ENCODE data around the gene IDH1. TPM values are rescaled to one million over a fixed set of nuclear protein-coding genes. Genes with fewer than 3 reads are reported as not detected.
A peak's percentile ranks its signal among the peaks of the same experiment; 100 is the strongest.

IDH1 gene
- total and polyA plus RNA-seq, 2 donors from 2014 or later: 53.1 to 95.7 TPM

GRCh38 chr2:208189810-208190503 lies 64.9 kb downstream of the IDH1 start, which contains the start of gene C2orf80:
Gene C2orf80 (minus strand): TSS chr2:208190030. CDS start chr2:208186986, 3,044 bp downstream.
- Histone ChIP-seq H3K4me1 (ENCODE audit: control insufficient read depth in 2 of 3, insufficient read depth in 2 of 3, low read depth in 1 of 3, low read length in 3 of 3) (no peaks in the 10 kb centered on the region), H3K27me3 (ENCODE audit: control insufficient read depth, insufficient read depth, low read length) (no peaks in the 10 kb centered on the region), H3K9ac (ENCODE audit: low read length in 3 of 3) (no peak within 1 kb of the TSS), H3K36me3 (ENCODE audit: control insufficient read depth in 2 of 3, insufficient read depth in 3 of 3, low read length in 3 of 3) (no peaks in the 10 kb centered on the region), H3K9me3 (ENCODE audit: control insufficient read depth in 2 of 3, insufficient read depth in 1 of 3, low read length in 3 of 3) (no peaks in the 10 kb centered on the region), H3K27ac (ENCODE audit: low read depth in 2 of 2, low read length in 2 of 2) (no peak within 1 kb of the TSS), H3K4me3 (ENCODE audit: low read length in 3 of 3) (no peak within 1 kb of the TSS)
- TF ChIP-seq, protein P1, sequence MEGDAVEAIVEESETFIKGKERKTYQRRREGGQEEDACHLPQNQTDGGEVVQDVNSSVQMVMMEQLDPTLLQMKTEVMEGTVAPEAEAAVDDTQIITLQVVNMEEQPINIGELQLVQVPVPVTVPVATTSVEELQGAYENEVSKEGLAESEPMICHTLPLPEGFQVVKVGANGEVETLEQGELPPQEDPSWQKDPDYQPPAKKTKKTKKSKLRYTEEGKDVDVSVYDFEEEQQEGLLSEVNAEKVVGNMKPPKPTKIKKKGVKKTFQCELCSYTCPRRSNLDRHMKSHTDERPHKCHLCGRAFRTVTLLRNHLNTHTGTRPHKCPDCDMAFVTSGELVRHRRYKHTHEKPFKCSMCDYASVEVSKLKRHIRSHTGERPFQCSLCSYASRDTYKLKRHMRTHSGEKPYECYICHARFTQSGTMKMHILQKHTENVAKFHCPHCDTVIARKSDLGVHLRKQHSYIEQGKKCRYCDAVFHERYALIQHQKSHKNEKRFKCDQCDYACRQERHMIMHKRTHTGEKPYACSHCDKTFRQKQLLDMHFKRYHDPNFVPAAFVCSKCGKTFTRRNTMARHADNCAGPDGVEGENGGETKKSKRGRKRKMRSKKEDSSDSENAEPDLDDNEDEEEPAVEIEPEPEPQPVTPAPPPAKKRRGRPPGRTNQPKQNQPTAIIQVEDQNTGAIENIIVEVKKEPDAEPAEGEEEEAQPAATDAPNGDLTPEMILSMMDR (IDR thresholded peaks at IDR 0.05; ENCODE audit: borderline replicate concordance, extremely low read depth, insufficient read depth): no peak
- DNase-seq (peak in 2 of 5 donors; percentile 24 to 32), FAIRE-seq (no peak)
- intact Hi-C loops (cut with DNase I): no loop called here

DNA sequence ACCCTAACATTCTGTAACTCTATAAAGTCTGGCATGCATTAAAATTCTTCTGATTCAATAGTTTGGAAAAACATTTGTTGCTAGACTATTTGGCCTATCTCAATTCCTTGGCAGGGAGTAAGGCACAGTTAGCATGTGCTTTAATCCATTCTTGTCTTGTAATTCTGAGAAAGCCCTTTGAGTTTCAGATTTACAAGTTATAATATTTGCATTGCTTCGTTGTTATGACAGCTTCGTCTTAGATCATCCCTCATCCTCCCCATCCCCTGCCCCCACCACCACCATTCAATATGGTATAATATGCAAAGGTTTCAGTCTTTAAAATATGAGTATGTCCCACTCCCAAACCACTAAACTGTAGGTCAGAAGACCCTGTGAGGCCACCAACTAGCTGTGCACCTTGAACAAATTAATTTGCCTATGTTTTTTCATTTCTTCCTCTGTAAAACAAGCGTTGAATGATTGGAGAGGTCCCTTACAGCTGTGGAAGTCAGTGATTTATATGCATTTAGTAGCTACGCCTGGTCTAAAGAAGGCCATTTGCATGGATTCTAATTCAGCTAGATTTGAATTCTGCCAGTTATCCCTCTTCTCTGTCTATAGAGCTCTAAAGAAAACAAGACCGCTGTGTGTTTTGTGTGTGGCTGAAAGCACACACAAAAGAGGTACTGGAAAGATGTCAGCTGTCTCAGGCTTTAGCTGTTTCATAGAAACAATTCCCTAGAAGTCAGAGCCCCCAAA lies 65.6 kb downstream of the IDH1 start:
- Histone ChIP-seq H3K36me3 (ENCODE audit: control insufficient read depth in 2 of 3, insufficient read depth in 3 of 3, low read length in 3 of 3) (no peaks in the 10 kb centered on the region), H3K4me1 (ENCODE audit: control insufficient read depth in 2 of 3, insufficient read depth in 2 of 3, low read depth in 1 of 3, low read length in 3 of 3) (no peaks in the 10 kb centered on the region), H3K9me3 (ENCODE audit: control insufficient read depth in 2 of 3, insufficient read depth in 1 of 3, low read length in 3 of 3) (no peaks in the 10 kb centered on the region), H3K4me3 (ENCODE audit: low read length in 3 of 3) (no peak overlapping the region), H3K9ac (ENCODE audit: low read length in 3 of 3) (no peak overlapping the region), H3K27ac (ENCODE audit: low read depth in 2 of 2, low read length in 2 of 2) (no peak overlapping the region), H3K27me3 (ENCODE audit: control insufficient read depth, insufficient read depth, low read length) (no peaks in the 10 kb centered on the region)
- intact Hi-C loops (cut with DNase I): no loop called here
- TF ChIP-seq, protein P1 (IDR thresholded peaks at IDR 0.05; ENCODE audit: borderline replicate concordance, extremely low read depth, insufficient read depth): no peak
- no peak for FAIRE-seq
- no peak for DNase-seq

DNA sequence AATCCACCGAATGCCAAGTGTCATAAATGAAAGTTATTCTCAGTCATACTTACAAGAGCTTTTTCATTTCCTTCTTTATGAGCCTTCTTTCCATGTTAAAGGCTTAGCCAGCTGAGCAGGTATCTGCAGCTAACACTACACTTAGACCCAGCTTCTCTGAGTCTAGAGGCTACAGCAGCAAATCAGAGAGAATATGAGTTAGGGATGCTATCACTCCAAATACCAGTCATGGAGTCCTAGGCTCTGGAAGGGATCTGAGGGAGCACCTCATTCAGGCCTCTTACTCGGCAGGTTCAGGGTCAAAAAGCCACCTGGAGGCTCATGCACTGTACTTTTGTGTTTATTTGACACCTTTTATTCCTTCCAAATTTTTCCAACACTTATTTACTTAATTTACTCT lies 68.0 kb downstream of the IDH1 start:
- TF ChIP-seq, protein P1 (IDR thresholded peaks at IDR 0.05; ENCODE audit: borderline replicate concordance, extremely low read depth, insufficient read depth): no peak
- H3K9me3 ChIP-seq (ENCODE audit: control insufficient read depth in 2 of 3, insufficient read depth in 1 of 3, low read length in 3 of 3): no peaks in the 10 kb centered on the region
- DNase-seq: no peak
- H3K27me3 ChIP-seq (ENCODE audit: control insufficient read depth, insufficient read depth, low read length): no peaks in the 10 kb centered on the region
- no peaks in the 10 kb centered on the region for H3K4me1 ChIP-seq (ENCODE audit: control insufficient read depth in 2 of 3, insufficient read depth in 2 of 3, low read depth in 1 of 3, low read length in 3 of 3)
- no peaks in the 10 kb centered on the region for H3K36me3 ChIP-seq (ENCODE audit: control insufficient read depth in 2 of 3, insufficient read depth in 3 of 3, low read length in 3 of 3)
- H3K4me3 ChIP-seq (ENCODE audit: low read length in 3 of 3): no peak overlapping the region
- no peak overlapping the region for H3K27ac ChIP-seq (ENCODE audit: low read depth in 2 of 2, low read length in 2 of 2)
- FAIRE-seq: no peak
- intact Hi-C loops (cut with DNase I): no loop called here
- no peak overlapping the region for H3K9ac ChIP-seq (ENCODE audit: low read length in 3 of 3)

Measured in kidney (tissue), 14 donors.